GM12891 (cell line): Measurements from ENCODE around the gene ADGRB3.

Experiments used
- POLR2A ChIP-seq: IDR thresholded peaks from 2 replicates; pipeline ENCODE4 v1.6.1; 2011; ENCODE audit warnings: low read depth, low read length, control low read depth
- POLR2AphosphoS5 ChIP-seq: IDR thresholded peaks from 2 replicates; pipeline ENCODE4 v1.6.1; 2011; ENCODE audit warnings: low read depth, low read length, control low read depth
- SPI1 ChIP-seq: IDR thresholded peaks from 2 replicates; pipeline ENCODE4 v1.6.1; 2011; ENCODE audit warnings: low read depth, low read length, control low read depth
- TAF1 ChIP-seq: IDR thresholded peaks from 2 replicates; pipeline ENCODE4 v1.6.1; 2011; ENCODE audit warnings: low read depth, low read length, control low read depth

- TF ChIP-seq POLR2AphosphoS5 (no peak), POLR2A (no peak), TAF1 (no peak), SPI1 (no peak)
Measured at GRCh38 chr6:68776354-68776753, 141.3 kb downstream of the ADGRB3 start.
